Upper lobe of left lung (tissue), 6 donors: ENCODE measurements around the gene CAMSAP3. TPM values are rescaled to one million over a fixed set of nuclear protein-coding genes. Genes with fewer than 3 reads are reported as not detected.
A peak's percentile ranks its signal among the peaks of the same experiment; 100 is the strongest.

Experiments used
- ATAC-seq, 2 donors: fragments of 200-7000 bp; cut with Tn5 transposase; one replicate each; pipeline ENCODE4 v1.9.1; 2022; ENCODE audit warnings: mild to moderate bottlenecking in 2 of 2, moderate library complexity in 2 of 2; ENCODE audit not compliant: low FRiP score in 2 of 2
- DNase-seq, 2 donors: peaks; one replicate each; pipeline ENCODE4 v3.0.0-alpha.2; 2019 to 2020
- H3K27ac ChIP-seq, 4 donors: fragments of 200-600 bp; sonication (generic); one replicate each; pipeline ENCODE4 v1.5.1; 2016 to 2019
- H3K27me3 ChIP-seq, 4 donors: fragments of 200-600 bp; sonication (generic); one replicate each; pipeline ENCODE4 v1.5.1; 2017 to 2019
- H3K36me3 ChIP-seq, 4 donors: fragments of 200-600 bp; sonication (generic); one replicate each; pipeline ENCODE4 v1.5.1; 2016 to 2019
- H3K4me1 ChIP-seq, 4 donors: fragments of 200-600 bp; sonication (generic); one replicate each; pipeline ENCODE4 v1.5.1; 2018 to 2019
- H3K4me3 ChIP-seq, 4 donors: fragments of 200-600 bp; sonication (generic); one replicate each; pipeline ENCODE4 v1.5.1; 2017 to 2019; ENCODE audit warnings: mild to moderate bottlenecking in 2 of 4, moderate library complexity in 1 of 4
- H3K9me3 ChIP-seq, 4 donors: fragments of 200-600 bp; sonication (generic); one replicate each; pipeline ENCODE4 v1.5.1; 2018 to 2019
- EP300 ChIP-seq, 4 donors: sonication (generic); formaldehyde crosslinking; IDR thresholded peaks; one replicate each; pipeline ENCODE4 v1.5.1; 2017; ENCODE audit warnings: antibody characterized with exemption in 4 of 4, control low read depth in 2 of 4
- POLR2A ChIP-seq, 4 donors: fragments of 450-650 bp; IDR thresholded peaks; one replicate each; pipeline ENCODE4 v1.5.1; 2016 to 2017; ENCODE audit warnings: antibody characterized with exemption in 4 of 4, mild to moderate bottlenecking in 2 of 4
- POLR2AphosphoS5 ChIP-seq, 2 donors: sonication (generic); formaldehyde crosslinking; IDR thresholded peaks; one replicate each; pipeline ENCODE4 v1.5.1; 2017; ENCODE audit warnings: antibody characterized with exemption in 2 of 2
- WGBS, 2 donors: methylation state at CpG; one replicate each; pipeline ENCODE4 v1.1.5; 2017 to 2018; 5-methylcytosine and 5-hydroxymethylcytosine counted together
- total RNA-seq, 6 donors: library from RNA; depleted of rRNA in 4 of 6; stranded (reverse); fragments of >200 nt in 4 of 6; gene quantifications; one replicate each; pipeline versions ENCODE4 v1.1.0 to v1.2.1, GENCODE V29; 2016 to 2021
- TF ChIP-seq, protein P1 (sequence below), 6 experiments: fragments of 450-650 bp in 4 of 6; fragments of 200-600 bp in 2 of 6; sonication (generic) in 2 of 6; IDR thresholded peaks; one replicate each; pipeline ENCODE4 v1.5.1; 2016 to 2019; ENCODE audit warnings: antibody characterized with exemption in 6 of 6
- donor health status: DM: no; HTN: no; CAD: no; lungs with moderate emphysema.
- donor health status: DM: no; HTN: yes; CAD: no; lungs with severe emphysema.

CAMSAP3 gene
- total RNA-seq, 6 donors from 2014 or later = 12.2 to 63.9 (median 31.2) TPM

DNA sequence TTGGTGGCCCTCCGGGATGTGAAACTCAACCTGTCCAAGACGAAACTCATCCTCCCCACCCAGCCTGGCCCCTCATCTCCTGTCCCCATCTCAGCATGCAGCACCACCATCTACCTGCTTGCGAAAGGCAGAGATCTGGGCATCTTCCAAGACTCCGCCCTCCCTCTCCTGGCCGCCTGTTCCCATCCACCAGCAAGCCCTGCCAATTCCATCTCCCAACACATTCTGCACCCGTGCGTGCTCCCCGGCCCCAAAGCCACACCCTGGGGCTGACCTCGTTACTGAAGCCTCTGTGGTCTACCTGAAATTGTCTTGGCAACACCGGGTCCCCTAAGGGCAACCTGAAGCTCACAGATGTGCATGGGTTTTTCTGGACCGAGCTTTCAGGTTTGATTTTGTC lies 13.2 kb upstream of the CAMSAP3 start:
- Histone ChIP-seq H3K9me3 (no peaks in the 10 kb centered on the region), H3K36me3 (no peaks in the 10 kb centered on the region), H3K27me3 (no peaks in the 10 kb centered on the region), H3K27ac (no peak overlapping the region), H3K4me3 (no peak overlapping the region), H3K4me1 (no peaks in the 10 kb centered on the region)
- WGBS, 2 donors = 57 to 60% methylated on average over 11 of the region's 11 CpGs
- DNase-seq (peak in 1 of 2 donors; percentile 59), ATAC-seq (peak in 1 of 2 donors; percentile 58)
- TF ChIP-seq EP300 (IDR thresholded peaks at IDR 0.05) = no peak
- TF ChIP-seq POLR2AphosphoS5 (IDR thresholded peaks at IDR 0.05) = no peak
- TF ChIP-seq, protein P1, sequence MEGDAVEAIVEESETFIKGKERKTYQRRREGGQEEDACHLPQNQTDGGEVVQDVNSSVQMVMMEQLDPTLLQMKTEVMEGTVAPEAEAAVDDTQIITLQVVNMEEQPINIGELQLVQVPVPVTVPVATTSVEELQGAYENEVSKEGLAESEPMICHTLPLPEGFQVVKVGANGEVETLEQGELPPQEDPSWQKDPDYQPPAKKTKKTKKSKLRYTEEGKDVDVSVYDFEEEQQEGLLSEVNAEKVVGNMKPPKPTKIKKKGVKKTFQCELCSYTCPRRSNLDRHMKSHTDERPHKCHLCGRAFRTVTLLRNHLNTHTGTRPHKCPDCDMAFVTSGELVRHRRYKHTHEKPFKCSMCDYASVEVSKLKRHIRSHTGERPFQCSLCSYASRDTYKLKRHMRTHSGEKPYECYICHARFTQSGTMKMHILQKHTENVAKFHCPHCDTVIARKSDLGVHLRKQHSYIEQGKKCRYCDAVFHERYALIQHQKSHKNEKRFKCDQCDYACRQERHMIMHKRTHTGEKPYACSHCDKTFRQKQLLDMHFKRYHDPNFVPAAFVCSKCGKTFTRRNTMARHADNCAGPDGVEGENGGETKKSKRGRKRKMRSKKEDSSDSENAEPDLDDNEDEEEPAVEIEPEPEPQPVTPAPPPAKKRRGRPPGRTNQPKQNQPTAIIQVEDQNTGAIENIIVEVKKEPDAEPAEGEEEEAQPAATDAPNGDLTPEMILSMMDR (IDR thresholded peaks at IDR 0.05) = no peak
- TF ChIP-seq POLR2A (IDR thresholded peaks at IDR 0.05) = no peak

DNA sequence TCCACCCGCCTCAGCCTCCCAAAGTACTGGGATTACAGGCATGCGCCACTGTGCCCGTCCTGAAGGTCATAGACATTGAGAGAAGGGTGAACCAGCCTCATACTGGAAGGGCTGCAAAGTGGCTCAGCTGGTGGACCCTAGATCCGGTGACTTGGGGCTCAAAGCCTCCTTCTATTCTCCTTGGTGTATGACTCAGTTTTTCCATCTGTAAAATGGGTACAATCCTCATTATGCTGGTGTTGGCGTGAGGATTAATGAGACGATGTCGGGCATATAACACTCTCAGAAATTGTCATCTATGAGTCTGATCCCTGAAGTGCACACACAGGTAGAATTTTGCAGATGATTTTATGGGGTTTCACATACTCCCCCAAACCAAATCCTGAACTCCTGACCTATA lies 5.8 kb upstream of the CAMSAP3 start:
- no peak for ATAC-seq
- Histone ChIP-seq H3K9me3 (no peaks in the 10 kb centered on the region), H3K27ac (no peak overlapping the region), H3K4me3 (no peak overlapping the region), H3K27me3 (no peaks in the 10 kb centered on the region), H3K36me3 (no peaks in the 10 kb centered on the region), H3K4me1 (peaks cover 0 to 6% (median 0%) of the 10 kb centered on the region in 4 donors)
- no peak for DNase-seq
- no peak for TF ChIP-seq POLR2AphosphoS5 (IDR thresholded peaks at IDR 0.05)
- TF ChIP-seq POLR2A (IDR thresholded peaks at IDR 0.05) = no peak
- TF ChIP-seq EP300 (IDR thresholded peaks at IDR 0.05) = no peak
- TF ChIP-seq, protein P1 (IDR thresholded peaks at IDR 0.05) = no peak
- 91% methylated on average over 7 of the region's 7 CpGs for whole genome bisulfite sequencing, 2 donors

DNA sequence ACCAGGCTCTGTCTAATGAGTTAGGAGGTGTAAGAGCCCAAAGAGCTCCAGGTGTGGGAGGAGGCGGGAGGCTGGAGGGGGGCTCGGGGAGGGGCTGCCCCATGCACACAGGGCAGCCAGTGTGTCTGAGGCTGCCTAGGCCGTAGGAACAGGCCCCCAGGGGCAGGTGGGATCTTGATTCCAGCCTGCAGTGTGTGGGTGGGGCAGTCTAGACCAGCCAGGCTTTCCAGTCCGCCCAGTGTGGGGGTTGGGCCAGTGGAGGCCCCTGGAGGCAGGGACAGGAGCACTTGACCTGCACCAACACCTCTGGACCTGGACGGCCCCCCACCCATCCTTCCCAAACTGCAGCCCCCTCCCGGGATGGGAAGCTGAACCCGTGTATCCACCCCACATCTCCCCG lies 5.4 kb upstream of the CAMSAP3 start:
- Histone ChIP-seq H3K4me3 (no peak overlapping the region), H3K4me1 (peaks cover 0 to 8% (median 0%) of the 10 kb centered on the region in 4 donors), H3K36me3 (no peaks in the 10 kb centered on the region), H3K27ac (no peak overlapping the region), H3K9me3 (no peaks in the 10 kb centered on the region), H3K27me3 (no peaks in the 10 kb centered on the region)
- ATAC-seq (no peak), DNase-seq (peak in 1 of 2 donors; percentile 63)
- TF ChIP-seq POLR2A (IDR thresholded peaks at IDR 0.05) = no peak
- WGBS, 2 donors = 48 to 100% methylated on average over 1 to 3 of the region's 8 CpGs

DNA sequence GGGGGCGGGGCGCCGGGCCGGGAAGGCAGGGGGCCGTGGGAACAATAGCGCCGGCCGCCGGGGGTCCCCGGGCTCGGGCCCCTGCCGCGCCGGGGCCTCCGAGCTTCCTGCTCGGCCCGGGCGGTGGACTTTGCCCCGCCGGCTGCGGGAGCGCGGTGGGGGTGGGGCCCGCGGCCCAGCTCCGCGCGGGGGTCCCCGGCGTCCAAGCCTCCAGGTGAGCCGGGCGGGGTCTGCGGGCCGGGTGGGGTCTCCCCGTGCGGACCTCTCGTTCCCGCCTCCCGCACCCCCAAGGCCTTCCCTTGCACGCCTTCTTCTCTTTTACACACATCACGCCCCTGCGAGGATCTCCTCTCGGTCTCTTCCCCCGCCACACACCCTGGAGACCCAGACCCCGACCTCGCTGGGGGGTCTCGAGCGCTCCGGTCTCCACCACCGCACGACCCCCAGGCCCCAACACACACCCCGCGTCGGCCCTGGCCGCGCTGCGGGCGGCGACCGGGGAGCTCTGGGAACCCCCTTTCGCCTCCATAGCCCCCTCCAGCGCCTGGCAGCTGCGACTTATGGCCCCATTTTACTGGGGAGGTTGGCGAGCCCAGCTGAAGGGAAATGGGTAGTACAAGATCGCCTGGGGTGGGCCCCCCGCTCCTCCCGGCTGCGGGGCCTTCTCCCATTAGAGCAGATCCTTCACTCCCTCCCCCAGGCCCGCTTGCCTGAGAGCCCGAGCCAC lies 711 bp downstream of the CAMSAP3 start:
- no peak for TF ChIP-seq EP300 (IDR thresholded peaks at IDR 0.05)
- TF ChIP-seq POLR2A (IDR thresholded peaks at IDR 0.05) = no peak
- no peak for TF ChIP-seq POLR2AphosphoS5 (IDR thresholded peaks at IDR 0.05)
- TF ChIP-seq, protein P1 (IDR thresholded peaks at IDR 0.05) = no peak
- H3K27ac ChIP-seq = peak overlapping the region in 3 of 4 donors; percentile 35 to 66 (median 64)

DNA sequence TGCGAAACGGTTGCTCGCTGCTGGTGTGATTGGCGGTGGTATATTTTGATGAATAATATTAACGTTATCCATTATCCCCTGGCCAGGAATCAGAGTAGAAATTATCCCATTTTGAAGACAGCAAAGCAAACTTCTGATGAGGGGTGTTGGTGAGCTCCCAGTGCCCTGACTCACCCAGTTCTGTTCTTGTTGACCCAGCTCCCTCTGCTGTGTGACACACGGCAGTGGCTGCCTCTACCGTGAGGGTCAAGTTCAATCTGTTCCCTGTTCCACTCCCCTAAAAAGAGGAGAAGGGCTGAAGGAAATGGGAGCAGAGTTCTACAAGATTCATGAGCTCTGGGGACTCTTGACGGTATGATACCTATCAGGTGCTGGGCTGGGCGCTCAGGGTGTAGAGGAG lies 2.0 kb downstream of the CAMSAP3 start:
- no peak overlapping the region for H3K27ac ChIP-seq
- WGBS, 2 donors = 73% methylated on average over 9 of the region's 9 CpGs
- DNase-seq (no peak), ATAC-seq (no peak)
- H3K36me3 ChIP-seq = no peaks in the 10 kb centered on the region
- H3K4me1 ChIP-seq = peaks cover 6 to 21% (median 8%) of the 10 kb centered on the region in 4 donors
- peaks cover 0 to 8% (median 4%) of the 10 kb centered on the region in 4 donors for H3K27me3 ChIP-seq
- H3K9me3 ChIP-seq = no peaks in the 10 kb centered on the region
- no peak overlapping the region for H3K4me3 ChIP-seq
- no peak for TF ChIP-seq POLR2AphosphoS5 (IDR thresholded peaks at IDR 0.05)
- TF ChIP-seq, protein P1 (IDR thresholded peaks at IDR 0.05) = no peak
- no peak for TF ChIP-seq EP300 (IDR thresholded peaks at IDR 0.05)
- TF ChIP-seq POLR2A (IDR thresholded peaks at IDR 0.05) = no peak

More for the DNA sequence above, 711 bp downstream of the CAMSAP3 start:
- H3K9me3 ChIP-seq = no peaks in the 10 kb centered on the region
- DNase-seq (peak in 1 of 2 donors; percentile 68), ATAC-seq (no peak)
- WGBS, 2 donors = 0 to 3% methylated on average over 12 to 29 of the region's 70 CpGs
- H3K27me3 ChIP-seq = peaks cover 0 to 8% (median 4%) of the 10 kb centered on the region in 4 donors
- peaks cover 2 to 21% (median 7%) of the 10 kb centered on the region in 4 donors for H3K4me1 ChIP-seq
- no peaks in the 10 kb centered on the region for H3K36me3 ChIP-seq
- peak overlapping the region in 3 of 4 donors; percentile 56 to 60 (median 56) for H3K4me3 ChIP-seq
